G401 (cell line): Measurements from ENCODE around the gene CDH10. TPM values are rescaled to one million over a fixed set of nuclear protein-coding genes. Genes with fewer than 3 reads are reported as not detected.

Source experiments
- DNase-seq: peaks from one replicate; pipeline ENCODE4 v3.0.0-alpha.2; 2015; ENCODE audit warnings: low spot score
- in situ Hi-C: cut with HindIII; loops from 2 replicates; pipeline ENCODE4 v1.10.0; 2016; ENCODE audit warnings: low sequenced_read_pairs, mixed read lengths
- total RNA-seq: library from RNA; depleted of rRNA; stranded (reverse); fragments of >200 nt; shearing (Covaris generic); gene quantifications from 2 replicates; pipeline ENCODE4 v1.2.3, GENCODE V29; 2014

Gene CDH10
- total RNA-seq, 1 experiment from 2014 or later = not detected

DNA sequence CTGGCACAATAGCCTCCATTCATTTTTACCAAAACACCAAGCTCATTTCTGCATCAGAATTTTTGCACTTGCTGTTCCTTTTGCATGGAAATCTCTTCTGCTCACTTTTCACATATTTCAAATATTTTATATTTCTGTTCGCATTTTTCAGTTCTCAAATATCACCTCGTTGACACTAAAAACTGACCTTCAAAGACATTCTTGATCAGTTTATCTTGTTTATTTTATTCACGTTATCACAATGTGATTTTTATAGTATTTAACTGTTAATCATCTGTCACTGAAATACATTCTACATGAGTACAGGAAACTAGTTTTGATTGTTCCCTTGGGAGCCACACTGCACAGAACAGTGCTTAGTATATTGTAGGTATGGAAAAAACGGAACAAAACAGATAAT, 29.6 kb downstream of the CDH10 start:
- DNase-seq = no peak
- in situ Hi-C loops = no loop called here

- DNase-seq = no peak
- in situ Hi-C loops = no loop called here
These were observed 35.1 kb downstream of the CDH10 start for GRCh38 chr5:24609706-24610105.

- peak; percentile 89 for DNase-seq
- in situ Hi-C loops = no loop called here
These were observed 37.8 kb downstream of the CDH10 start for GRCh38 chr5:24606971-24607370.

DNA sequence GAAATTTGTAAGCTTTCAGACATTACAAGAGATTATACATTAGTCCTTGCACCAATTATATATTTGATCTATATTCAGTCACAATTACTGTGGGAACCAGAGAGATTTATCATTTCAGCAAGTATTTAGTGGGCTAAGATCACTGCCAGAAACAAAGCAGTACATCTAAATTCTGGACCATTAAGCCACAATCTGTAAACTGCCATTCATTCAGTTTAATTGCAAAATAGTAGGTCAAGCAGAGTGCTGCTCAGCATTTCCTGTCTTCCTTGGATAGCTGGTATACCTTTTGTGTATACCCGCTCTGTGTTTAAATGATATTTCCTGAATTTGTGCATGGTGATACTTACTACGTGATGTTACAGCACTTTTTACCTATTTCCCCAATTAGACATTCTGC, 42.6 kb downstream of the CDH10 start:
- DNase-seq = no peak
- in situ Hi-C loops = no loop called here

DNA sequence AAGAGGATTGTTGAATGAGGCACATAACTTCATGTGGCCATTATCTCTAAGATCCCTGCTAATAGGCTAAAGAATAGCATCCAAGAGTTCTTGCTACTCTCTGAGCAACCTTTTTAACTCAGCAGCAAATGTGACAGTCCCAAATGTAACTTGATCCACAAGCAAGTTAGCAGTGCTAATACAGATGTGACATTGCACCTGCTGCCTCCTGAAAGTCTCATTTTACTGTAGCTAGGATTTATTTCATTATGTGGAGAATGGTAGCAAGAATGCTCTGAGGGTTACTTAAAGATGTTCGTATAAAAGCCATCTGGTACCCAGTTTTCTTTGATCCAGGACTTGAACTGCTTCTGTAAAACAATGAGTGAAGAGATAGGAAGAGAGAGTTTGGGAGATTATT, 45.8 kb downstream of the CDH10 start:
- DNase-seq = no peak
- in situ Hi-C loops = no loop called here

DNA sequence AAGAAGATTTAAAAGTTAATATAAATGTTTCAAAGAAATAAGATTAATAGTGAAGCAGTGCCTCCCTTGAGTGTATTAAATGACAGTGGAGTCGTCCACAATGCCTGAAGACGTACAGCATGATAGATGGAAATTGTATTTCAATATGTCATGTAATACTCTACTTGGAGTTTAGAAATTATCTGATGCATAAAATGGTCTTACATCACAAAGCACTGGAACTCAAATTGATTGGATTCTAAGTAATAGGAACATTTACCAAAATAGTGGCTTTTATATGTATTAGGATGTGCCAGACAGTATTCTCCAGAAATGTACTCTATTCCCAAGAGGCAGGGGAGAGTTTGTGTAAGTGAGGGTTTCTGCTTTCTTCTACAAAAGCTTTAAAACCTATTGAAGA, 49.4 kb downstream of the CDH10 start:
- in situ Hi-C loops = no loop called here
- no peak for DNase-seq

DNA sequence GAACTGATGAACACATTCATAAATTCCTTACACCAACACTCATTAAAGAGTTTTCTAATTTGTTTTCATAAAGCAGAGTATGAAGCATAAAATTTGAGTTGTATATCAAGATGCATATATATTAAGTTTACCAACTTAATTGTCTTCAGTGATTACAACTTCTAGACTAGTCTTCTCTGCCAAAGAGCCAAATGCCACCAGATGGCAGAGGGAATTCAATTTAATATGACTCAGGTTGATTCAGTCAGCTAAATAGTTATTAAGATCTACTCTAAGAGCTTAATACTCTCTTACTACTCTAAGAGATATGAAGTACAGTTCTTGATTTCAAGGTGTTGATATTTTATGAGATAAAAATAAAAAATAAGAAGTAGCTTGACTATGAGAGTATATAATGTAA, 53.4 kb downstream of the CDH10 start:
- in situ Hi-C loops = no loop called here
- DNase-seq = peak; percentile 79

DNA sequence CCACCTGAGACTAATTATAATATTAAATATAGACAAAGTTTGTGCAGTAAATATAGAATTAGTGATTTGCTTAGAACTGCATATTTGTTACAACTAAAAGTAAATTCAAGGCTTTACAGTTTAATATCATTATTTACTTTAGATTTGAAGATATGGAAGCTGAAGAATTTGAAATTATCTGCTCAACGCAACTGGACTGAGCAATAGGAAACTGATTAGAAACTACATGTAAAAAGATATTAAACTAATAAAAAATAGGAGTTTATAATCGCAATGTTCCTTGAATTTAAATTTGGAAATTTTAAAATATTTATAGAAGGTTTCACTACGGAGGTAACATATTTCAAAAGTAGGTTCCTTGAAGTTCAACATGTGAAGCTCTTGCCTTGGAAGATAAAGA, 55.2 kb downstream of the CDH10 start:
- in situ Hi-C loops = no loop called here
- no peak for DNase-seq

DNA sequence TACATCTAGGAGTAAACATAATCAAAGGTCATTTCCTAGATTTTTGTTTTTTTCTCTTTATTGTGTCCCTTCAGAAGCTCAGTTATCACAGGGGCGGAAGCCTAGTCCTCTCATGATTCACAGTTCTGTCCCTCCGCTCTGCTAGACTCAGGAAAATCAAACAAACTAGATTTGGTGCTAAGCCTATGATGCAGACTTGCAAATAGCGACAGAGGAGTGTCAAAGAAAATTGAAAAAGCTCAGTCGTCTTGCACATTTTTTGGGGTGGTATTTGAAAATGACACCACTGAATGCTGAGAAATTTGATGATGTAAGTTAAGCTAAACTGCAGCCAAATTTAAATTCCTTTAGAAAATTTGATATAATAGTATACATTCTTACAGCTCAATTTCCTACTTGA, 59.0 kb downstream of the CDH10 start:
- in situ Hi-C loops = no loop called here
- no peak for DNase-seq

GRCh38 chr5:24571302-24571701, 73.5 kb downstream of the CDH10 start:
- no peak for DNase-seq
- in situ Hi-C loops = no loop called here

- DNase-seq = no peak
- in situ Hi-C loops = no loop called here
These were observed 77.8 kb downstream of the CDH10 start for GRCh38 chr5:24566933-24567332.

DNA sequence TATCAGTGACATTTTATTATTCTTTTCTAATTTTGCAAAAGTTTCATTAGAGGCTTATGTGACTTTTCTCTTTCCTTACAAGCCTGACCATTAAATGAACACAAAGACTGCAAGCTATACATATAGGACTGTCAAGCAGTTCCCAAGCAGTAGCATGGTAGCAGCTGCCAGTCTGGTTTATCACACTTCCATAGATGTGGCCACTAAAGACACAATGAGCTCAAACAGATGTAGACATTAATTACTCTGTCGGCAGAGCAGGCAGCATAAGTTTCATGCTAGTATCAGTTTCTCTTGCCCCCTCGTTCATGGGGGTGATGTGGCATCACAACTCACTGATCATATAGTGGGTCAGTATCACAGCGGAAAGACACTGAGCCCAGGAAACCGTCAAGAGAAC, 89.5 kb downstream of the CDH10 start:
- no peak for DNase-seq
- in situ Hi-C loops = no loop called here

DNA sequence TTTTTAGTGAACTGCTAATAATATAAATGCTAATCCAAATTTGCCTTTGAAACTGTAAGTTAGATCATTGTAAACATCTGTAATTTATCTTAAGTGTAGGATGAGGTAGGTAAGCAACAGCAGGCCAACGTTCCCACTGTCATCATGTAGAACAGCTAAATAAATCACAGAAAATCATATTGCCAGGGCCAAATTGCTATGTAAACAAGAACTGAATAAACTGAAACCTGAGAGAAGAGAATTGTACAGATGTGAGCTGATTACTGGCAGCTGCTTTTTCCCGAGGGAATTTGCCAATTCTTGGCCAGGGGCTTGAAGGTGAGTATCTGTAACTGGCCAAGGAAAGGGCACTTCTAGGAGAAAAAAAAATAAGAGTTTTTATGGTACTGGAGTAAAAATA, 97.6 kb downstream of the CDH10 start:
- no peak for DNase-seq
- in situ Hi-C loops = no loop called here

GRCh38 chr5:24539613-24540012, 105.2 kb downstream of the CDH10 start:
- in situ Hi-C loops = no loop called here
- no peak for DNase-seq

GRCh38 chr5:24538346-24538745, 106.4 kb downstream of the CDH10 start:
- no peak for DNase-seq
- in situ Hi-C loops = no loop called here

- in situ Hi-C loops = no loop called here
- peak; percentile 35 for DNase-seq
These were observed 109.1 kb downstream of the CDH10 start for GRCh38 chr5:24535646-24536045.

DNA sequence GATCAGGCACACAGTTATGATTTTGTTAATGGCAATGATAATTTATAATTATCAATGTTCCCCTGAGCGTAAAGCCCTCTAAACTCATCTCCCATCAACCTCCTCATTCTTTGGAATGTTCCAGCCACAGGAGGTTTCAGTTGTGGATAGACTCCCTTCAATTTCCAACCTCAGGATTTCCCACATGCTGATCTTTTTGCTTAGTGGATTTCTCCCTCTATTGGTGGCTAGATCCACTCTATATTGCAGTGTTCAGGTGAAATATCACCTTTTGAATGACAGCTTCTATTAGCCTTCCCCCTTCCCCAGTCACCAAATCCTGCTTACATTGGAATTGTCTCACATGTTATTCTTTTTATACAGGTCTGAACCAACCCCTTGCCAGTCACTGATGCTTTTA, 113.9 kb downstream of the CDH10 start:
- no peak for DNase-seq
- in situ Hi-C loops = no loop called here

GRCh38 chr5:24525414-24525813, 119.4 kb downstream of the CDH10 start:
- in situ Hi-C loops = no loop called here
- DNase-seq = no peak

DNA sequence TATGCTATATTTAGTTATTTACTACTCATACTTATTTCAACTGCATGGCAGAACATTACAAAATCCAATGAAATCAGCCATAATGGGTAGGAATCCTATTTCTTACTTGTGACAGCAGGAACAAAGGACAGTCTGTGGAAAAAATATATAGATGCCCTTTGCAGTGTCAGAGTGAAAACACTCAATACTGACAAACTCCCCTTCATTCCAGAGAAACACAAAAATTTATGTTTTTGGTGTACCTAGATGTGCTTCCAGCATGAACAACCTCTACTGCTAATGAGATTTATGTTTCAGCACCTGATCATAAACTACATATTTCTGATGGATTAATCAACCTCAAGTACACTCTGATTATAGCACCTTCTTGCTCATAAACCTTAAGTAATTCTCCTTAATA, 132.4 kb downstream of the CDH10 start:
- in situ Hi-C loops = no loop called here
- no peak for DNase-seq

- in situ Hi-C loops = no loop called here
- no peak for DNase-seq
These were observed 134.2 kb downstream of the CDH10 start for GRCh38 chr5:24510523-24510988.

GRCh38 chr5:24509943-24510342, 134.8 kb downstream of the CDH10 start:
- in situ Hi-C loops = no loop called here
- DNase-seq = no peak

- DNase-seq = no peak
- in situ Hi-C loops = no loop called here
These were observed 139.5 kb downstream of the CDH10 start for GRCh38 chr5:24505258-24505657.
